GM12878 (cell line): ENCODE measurements around the gene BNIP3. TPM values are rescaled to one million over a fixed set of nuclear protein-coding genes. Genes with fewer than 3 reads are reported as not detected.

Experiments used
- ATAC-seq: fragments of 200-7000 bp; cut with Tn5 transposase; 3 replicates; pipeline ENCODE4 v1.9.1; 2020; ENCODE audit warnings: mild to moderate bottlenecking, moderate library complexity
- BruUV-seq: library from RNA; stranded (reverse); fragments of 400-500 nt; replicated peaks from 2 replicates; lab custom pipeline; 2021; lab: Mats Ljungman, UMichigan
- CTCF ChIA-PET: fragments of 300-600 bp; sonication (Branson Sonifier 250); formaldehyde crosslinking; extraction: SDS; loops from one replicate; lab custom pipeline; 2021; ENCODE audit warnings: inconsistent platforms; lab: Yijun Ruan, JAX
- POLR2A ChIA-PET: fragments of 350-600 bp; formaldehyde crosslinking; extraction: SDS; loops from one replicate; lab custom pipeline; 2021; ENCODE audit warnings: inconsistent platforms; lab: Charles Lee
- RAD21 ChIA-PET: fragments of 300-600 bp; sonication (Branson Sonifier 250); formaldehyde crosslinking; loops from one replicate; lab custom pipeline; 2023; ENCODE audit warnings: antibody characterized with exemption; ENCODE audit not compliant: unreplicated experiment; lab: Charles Lee
- SMC1A ChIA-PET: fragments of 300-600 bp; sonication (Branson Sonifier 250); formaldehyde crosslinking; loops from one replicate; lab custom pipeline; 2023; ENCODE audit not compliant: unreplicated experiment, uncharacterized antibody; lab: Charles Lee
- DNase-seq: peaks from one replicate; pipeline ENCODE4 v3.0.0-alpha.2; 2011; ENCODE audit warnings: low read depth, low spot score
- FAIRE-seq: peaks from 3 replicates; lab custom pipeline; 2011; peaks lifted over from hg19 to GRCh38; lab: Jason Lieb, UNC
- H2AFZ ChIP-seq: 2 replicates; pipeline ENCODE4 v1.6.0; 2011; ENCODE audit warnings: low read depth, low read length, control low read depth; ENCODE audit not compliant: control insufficient read depth
- H3K27ac ChIP-seq: 2 replicates; pipeline ENCODE4 v1.5.1; 2011; ENCODE audit warnings: control low read depth; ENCODE audit not compliant: control insufficient read depth, insufficient read depth
- H3K27me3 ChIP-seq, 2 experiments: replicated peaks in 1 of 2; 2 replicates each; pipeline versions ENCODE4 v1.6.0 to v1.6.1; 2011; ENCODE audit warnings: low read length in 1 of 2; ENCODE audit not compliant: control insufficient read depth in 2 of 2, insufficient read depth in 2 of 2
- H3K36me3 ChIP-seq, 2 experiments: 2 replicates each; pipeline ENCODE4 v1.5.1; 2011; ENCODE audit warnings: low read length in 1 of 2; ENCODE audit not compliant: control insufficient read depth in 2 of 2, insufficient read depth in 2 of 2
- H3K4me1 ChIP-seq: 2 replicates; pipeline ENCODE4 v1.6.1; 2011; ENCODE audit warnings: mild to moderate bottlenecking, low read length, moderate library complexity, mixed read lengths; ENCODE audit not compliant: control insufficient read depth, insufficient read depth
- H3K4me2 ChIP-seq: 2 replicates; pipeline ENCODE4 v1.6.0; 2011; ENCODE audit warnings: control low read depth; ENCODE audit not compliant: control insufficient read depth, insufficient read depth
- H3K4me3 ChIP-seq: fragments of 200-600 bp; sonication (generic); 2 replicates; pipeline ENCODE4 v1.5.1; 2016
- H3K79me2 ChIP-seq: 2 replicates; pipeline ENCODE4 v1.6.0; 2011; ENCODE audit warnings: low read length; ENCODE audit not compliant: control insufficient read depth, insufficient read depth
- H3K9ac ChIP-seq: 2 replicates; pipeline ENCODE4 v1.8.0; 2011; ENCODE audit warnings: low read length, control low read depth, mixed read lengths; ENCODE audit not compliant: control insufficient read depth, insufficient read depth
- H3K9me3 ChIP-seq: replicated peaks from 3 replicates; pipeline ENCODE4 v1.5.1; 2011; ENCODE audit warnings: mild to moderate bottlenecking, low read length; ENCODE audit not compliant: control insufficient read depth, insufficient read depth
- H4K20me1 ChIP-seq: 2 replicates; pipeline ENCODE4 v1.6.0; 2011; ENCODE audit not compliant: control insufficient read depth, insufficient read depth
- PRDM15 ChIP-seq: fragments of 450-650 bp; formaldehyde crosslinking; IDR thresholded peaks from 2 replicates; pipeline ENCODE4 v1.4.0; 2020; ENCODE audit warnings: mild to moderate bottlenecking, moderate library complexity
- RCOR1 ChIP-seq: conservative IDR thresholded peaks from 2 replicates; pipeline ENCODE4 v1.6.1; 2012; ENCODE audit warnings: low read depth, low read length, improper control_type of control experiment
- WGBS: methylation state at CpG from one replicate; pipeline ENCODE4 v1.1.6; 2016; ENCODE audit warnings: low lambda C conversion rate; ENCODE audit not compliant: insufficient replicate concordance, insufficient coverage; ENCODE audit errors: missing lambda C conversion rate; 5-methylcytosine and 5-hydroxymethylcytosine counted together
- in situ Hi-C: fragments of 300-500 bp; cut with MboI; formaldehyde crosslinking; loops from 9 replicates; pipeline ENCODE4 v1.14.3; 2018; ENCODE audit warnings: mixed read lengths
- intact Hi-C: fragments of 100-400 bp; cut with micrococcal nuclease; formaldehyde crosslinking; loops from one replicate; pipeline ENCODE4 v1.14.2; 2022; ENCODE audit not compliant: unreplicated experiment
- polyA plus RNA-seq, 11 experiments: library from polyadenylated mRNA; depleted of rRNA in 4 of 11; unstranded in 6 of 11; stranded (reverse) in 5 of 11; fragments of >200 nt; fragmentation: Nextera tagmentation in 4 of 11; fragmentation: Illumina TruSeq in 1 of 11; extraction: Ambion mirVana in 4 of 11; extraction: Trizol in 1 of 11; gene quantifications; 1 replicate in 1 of 11; 2 replicates in 10 of 11; pipeline versions ENCODE4 v1.2.1 to v1.2.3, GENCODE V29; 2011 to 2016; ENCODE audit warnings: inconsistent platforms in 2 of 11, missing spikeins in 2 of 11, low read depth in 1 of 11
- total RNA-seq, 4 experiments: library from RNA; depleted of rRNA in 3 of 4; stranded (reverse); fragments of >200 nt in 3 of 4; fragmentation: Illumina TruSeq in 1 of 4; extraction: Trizol in 1 of 4; gene quantifications; 2 replicates each; pipeline versions ENCODE4 v1.2.1 to v1.2.3, GENCODE V29; 2013 to 2021

Gene BNIP3
- total and polyA plus RNA-seq, 10 of the 15 experiments (the other 5 are each of a cell fraction or from before 2014, with no cell fraction given): 7.7 to 122 (median 29.9) TPM

GRCh38 chr10:132011445-132011844 lies 29.7 kb upstream of the BNIP3 start (continued):
- TF ChIP-seq PRDM15 (CRISPR knock-in tag): no peak

- intact Hi-C loops (no loop called here), in situ Hi-C loops (no loop called here)
- Histone ChIP-seq H3K9me3 (no peaks in the 10 kb centered on the region), H2AFZ (no peak overlapping the region), H3K27ac (no peak overlapping the region), H3K79me2 (no peaks in the 10 kb centered on the region), H3K27me3 (no peaks in the 10 kb centered on the region), H3K4me3 (no peak overlapping the region), H3K4me2 (no peak overlapping the region), H4K20me1 (no peaks in the 10 kb centered on the region), H3K9ac (no peak overlapping the region)
- ChIA-PET SMC1A (no interaction called here), CTCF (no interaction called here), RAD21 (no interaction called here)
- ATAC-seq (no peak), DNase-seq (no peak), FAIRE-seq (no peak)
- BruUV-seq: no TSS peak
- no peak for TF ChIP-seq RCOR1
- TF ChIP-seq, all 136 proteins: peak for 0
- Histone ChIP-seq H3K36me3 (no peaks in the 10 kb centered on the region), H3K4me1 (no peaks in the 10 kb centered on the region)
- POLR2A ChIA-PET: no interaction called here
- 47% methylated on average over 6 of the region's 6 CpGs for WGBS
These were observed 29.3 kb upstream of the BNIP3 start for GRCh38 chr10:132011024-132011423.
